Loucy (cell line): ENCODE results near the gene RASA1.

ENCODE experiments used
- H2AFZ ChIP-seq: fragments of 200-600 bp; sonication (generic); 2 replicates; pipeline ENCODE4 v1.6.0; 2016; ENCODE audit warnings: antibody characterized with exemption, mild to moderate bottlenecking, low read length, moderate library complexity
- H3F3A ChIP-seq: fragments of 200-600 bp; 2 replicates; pipeline ENCODE4 v1.6.0; 2016; ENCODE audit warnings: antibody characterized with exemption, low read depth, mild to moderate bottlenecking
- H3K27me3 ChIP-seq: fragments of 200-600 bp; sonication (generic); 2 replicates; pipeline ENCODE4 v1.6.1; 2014; ENCODE audit warnings: low read length, mild to moderate bottlenecking; ENCODE audit not compliant: insufficient read depth, poor library complexity, severe bottlenecking
- H3K36me3 ChIP-seq: fragments of 200-600 bp; sonication (generic); 2 replicates; pipeline ENCODE4 v1.6.1; 2016; ENCODE audit warnings: low read length; ENCODE audit not compliant: insufficient read depth
- H3K4me1 ChIP-seq: fragments of 200-600 bp; sonication (generic); 2 replicates; pipeline ENCODE4 v1.5.1; 2014; ENCODE audit warnings: low read length, mild to moderate bottlenecking; ENCODE audit not compliant: insufficient read depth, poor library complexity, severe bottlenecking
- H3K4me2 ChIP-seq: fragments of 200-600 bp; sonication (generic); 2 replicates; pipeline ENCODE4 v1.6.0; 2014; ENCODE audit warnings: antibody characterized with exemption, low read length, low read depth, mild to moderate bottlenecking; ENCODE audit not compliant: poor library complexity, severe bottlenecking
- H3K4me3 ChIP-seq: fragments of 200-600 bp; sonication (generic); 2 replicates; pipeline ENCODE4 v1.5.1; 2014; ENCODE audit warnings: low read length, mild to moderate bottlenecking, mixed read lengths; ENCODE audit not compliant: poor library complexity, severe bottlenecking
- H3K79me2 ChIP-seq: fragments of 200-600 bp; sonication (generic); 2 replicates; pipeline ENCODE4 v1.6.1; 2014; ENCODE audit warnings: low read length; ENCODE audit not compliant: insufficient read depth
- H3K9ac ChIP-seq: fragments of 200-600 bp; sonication (generic); 2 replicates; pipeline ENCODE4 v1.6.0; 2014; ENCODE audit warnings: mild to moderate bottlenecking, low read depth, low read length, moderate library complexity; ENCODE audit not compliant: poor library complexity, severe bottlenecking
- H3K9me2 ChIP-seq: fragments of 200-600 bp; sonication (generic); replicated peaks from 2 replicates; pipeline ENCODE4 v1.6.1; 2016; ENCODE audit warnings: low read depth, low read length, mixed read lengths
- H3K9me3 ChIP-seq: fragments of 200-600 bp; sonication (generic); 2 replicates; pipeline ENCODE4 v1.6.1; 2014; ENCODE audit warnings: mild to moderate bottlenecking, antibody characterized with exemption, low read length, low read depth; ENCODE audit not compliant: insufficient read depth
- H4K20me1 ChIP-seq: fragments of 200-600 bp; sonication (generic); 2 replicates; pipeline ENCODE4 v1.6.0; 2014; ENCODE audit warnings: antibody characterized with exemption, low read length, mild to moderate bottlenecking; ENCODE audit not compliant: insufficient read depth, poor library complexity, severe bottlenecking
- CTCF ChIP-seq: fragments of 200-600 bp; sonication (generic); conservative IDR thresholded peaks from 2 replicates; pipeline ENCODE4 v1.5.1; 2014; ENCODE audit warnings: mild to moderate bottlenecking, antibody characterized with exemption, low read length
- EZH2phosphoT487 ChIP-seq: fragments of 200-600 bp; IDR thresholded peaks from 2 replicates; pipeline ENCODE4 v1.6.1; 2018; ENCODE audit warnings: antibody characterized with exemption, mild to moderate bottlenecking, moderate library complexity, borderline replicate concordance

Gene RASA1

GRCh38 chr5:87321605-87322004 is 53.9 kb downstream of the RASA1 start:
- peaks cover 8% of the 10 kb centered on the region for H4K20me1 ChIP-seq
- no peaks in the 10 kb centered on the region for H3F3A ChIP-seq
- peaks cover 10% of the 10 kb centered on the region for H3K4me1 ChIP-seq
- no peak overlapping the region for H3K9ac ChIP-seq
- H3K79me2 ChIP-seq = peaks cover 97% of the 10 kb centered on the region
- TF ChIP-seq CTCF = no peak
- no peak for TF ChIP-seq EZH2phosphoT487
- no peak overlapping the region for H3K4me2 ChIP-seq
- H3K4me3 ChIP-seq = no peak overlapping the region
- peaks cover 10% of the 10 kb centered on the region for H3K9me3 ChIP-seq
- H3K36me3 ChIP-seq = peaks cover 19% of the 10 kb centered on the region; the same call in 1 of the 2 replicates
- no peaks in the 10 kb centered on the region for H3K9me2 ChIP-seq
- no peaks in the 10 kb centered on the region for H3K27me3 ChIP-seq
- H2AFZ ChIP-seq = no peak overlapping the region

GRCh38 chr5:87322381-87322780 is 54.7 kb downstream of the RASA1 start:
- peaks cover 19% of the 10 kb centered on the region; the same call in 1 of the 2 replicates for H3K36me3 ChIP-seq
- H3K9me2 ChIP-seq = no peaks in the 10 kb centered on the region
- peaks cover 7% of the 10 kb centered on the region for H3K4me1 ChIP-seq
- peaks cover 10% of the 10 kb centered on the region for H3K9me3 ChIP-seq
- H3F3A ChIP-seq = no peaks in the 10 kb centered on the region
- no peak overlapping the region for H3K4me3 ChIP-seq
- TF ChIP-seq CTCF (no peak), EZH2phosphoT487 (no peak)
- no peaks in the 10 kb centered on the region for H3K27me3 ChIP-seq
- H3K4me2 ChIP-seq = no peak overlapping the region
- H3K9ac ChIP-seq = no peak overlapping the region
- H4K20me1 ChIP-seq = peaks cover 3% of the 10 kb centered on the region
- H2AFZ ChIP-seq = no peak overlapping the region
- peaks cover 97% of the 10 kb centered on the region for H3K79me2 ChIP-seq

- Histone ChIP-seq H3K4me2 (no peak overlapping the region), H3K9ac (no peak overlapping the region), H3K4me3 (no peak overlapping the region), H4K20me1 (peaks cover 14% of the 10 kb centered on the region), H3F3A (no peaks in the 10 kb centered on the region; the same call in 1 of the 2 replicates), H2AFZ (no peak overlapping the region), H3K36me3 (peaks cover 4% of the 10 kb centered on the region; the same call in 1 of the 2 replicates), H3K9me2 (no peaks in the 10 kb centered on the region), H3K4me1 (peaks cover 7% of the 10 kb centered on the region), H3K9me3 (no peaks in the 10 kb centered on the region), H3K79me2 (peaks cover 67% of the 10 kb centered on the region), H3K27me3 (no peaks in the 10 kb centered on the region)
- TF ChIP-seq EZH2phosphoT487 (no peak), CTCF (no peak)
These were observed 60.3 kb downstream of the RASA1 start for GRCh38 chr5:87327998-87328397.
